Hematopoietic multipotent progenitor cell treated with erythropoietin and hydrocortisone succinate and interleukin-3 and kit ligand, for 4 days (in vitro differentiated cells): ENCODE measurements around the gene NR0B1.
A peak's percentile ranks its signal among the peaks of the same experiment; 100 is the strongest.

Experiments used
- DNase-seq: peaks from one replicate; pipeline ENCODE4 v3.0.0-alpha.2; 2015

NR0B1 gene, protein sequence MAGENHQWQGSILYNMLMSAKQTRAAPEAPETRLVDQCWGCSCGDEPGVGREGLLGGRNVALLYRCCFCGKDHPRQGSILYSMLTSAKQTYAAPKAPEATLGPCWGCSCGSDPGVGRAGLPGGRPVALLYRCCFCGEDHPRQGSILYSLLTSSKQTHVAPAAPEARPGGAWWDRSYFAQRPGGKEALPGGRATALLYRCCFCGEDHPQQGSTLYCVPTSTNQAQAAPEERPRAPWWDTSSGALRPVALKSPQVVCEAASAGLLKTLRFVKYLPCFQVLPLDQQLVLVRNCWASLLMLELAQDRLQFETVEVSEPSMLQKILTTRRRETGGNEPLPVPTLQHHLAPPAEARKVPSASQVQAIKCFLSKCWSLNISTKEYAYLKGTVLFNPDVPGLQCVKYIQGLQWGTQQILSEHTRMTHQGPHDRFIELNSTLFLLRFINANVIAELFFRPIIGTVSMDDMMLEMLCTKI

DNA sequence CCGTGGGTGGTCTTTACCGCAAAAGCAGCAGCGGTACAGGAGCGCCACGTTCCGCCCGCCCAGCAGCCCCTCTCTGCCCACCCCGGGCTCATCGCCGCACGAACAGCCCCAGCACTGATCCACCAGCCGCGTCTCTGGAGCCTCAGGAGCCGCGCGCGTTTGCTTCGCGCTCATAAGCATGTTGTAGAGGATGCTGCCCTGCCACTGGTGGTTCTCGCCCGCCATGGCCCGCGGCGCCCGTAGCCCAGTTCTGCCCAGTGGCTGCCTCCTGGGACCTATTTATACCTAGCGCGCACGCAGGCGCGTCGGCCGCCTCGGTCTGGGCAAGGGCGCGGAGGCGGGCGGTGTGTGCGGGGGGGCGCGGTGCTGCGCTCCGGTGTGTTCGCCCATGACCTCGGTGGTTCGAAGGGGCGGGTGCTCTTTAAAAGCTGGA, at the start of gene NR0B1:
NR0B1 (minus strand) TSS at position 252 of the 433 bp plus-strand sequence; CDS start at position 225, 27 bp downstream.
- peak; percentile 1 for DNase-seq

DNA sequence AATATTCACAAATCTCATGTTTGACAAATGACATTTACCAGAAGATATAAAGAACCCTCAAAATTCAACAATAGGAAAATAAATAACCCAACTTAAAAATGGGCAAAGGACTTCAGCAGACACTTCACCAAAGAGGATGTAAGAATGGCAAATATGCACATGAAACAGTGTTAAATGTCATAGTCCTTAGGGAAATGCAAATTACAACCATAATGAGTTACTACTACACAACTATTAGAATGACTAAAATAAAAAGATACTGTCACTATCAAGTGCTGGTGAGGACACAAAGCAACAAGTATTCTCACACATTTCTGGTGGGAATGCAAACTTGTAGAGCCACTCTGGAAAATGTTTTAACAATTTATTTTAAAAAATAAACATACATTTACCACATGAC, 40.8 kb upstream of the NR0B1 start:
- no peak for DNase-seq

DNA sequence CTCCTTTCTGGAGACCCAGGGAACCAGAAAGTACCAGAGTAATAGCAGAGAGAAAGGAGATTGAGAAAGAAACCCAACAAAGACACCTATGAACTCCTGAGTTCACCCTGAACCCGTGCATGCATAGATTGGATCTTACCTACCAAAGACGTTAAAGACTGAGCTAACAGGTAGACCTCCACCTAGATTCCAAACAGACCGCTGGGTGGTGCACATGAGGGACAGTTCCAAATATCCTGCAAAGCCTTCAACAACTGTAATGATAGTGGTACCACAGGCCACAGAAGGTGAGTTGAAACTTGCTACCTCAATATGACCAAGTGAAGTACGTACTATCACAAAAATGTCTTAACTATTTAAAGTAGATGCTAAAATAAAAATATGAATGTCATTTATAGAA, 34.0 kb upstream of the NR0B1 start:
- no peak for DNase-seq

DNA sequence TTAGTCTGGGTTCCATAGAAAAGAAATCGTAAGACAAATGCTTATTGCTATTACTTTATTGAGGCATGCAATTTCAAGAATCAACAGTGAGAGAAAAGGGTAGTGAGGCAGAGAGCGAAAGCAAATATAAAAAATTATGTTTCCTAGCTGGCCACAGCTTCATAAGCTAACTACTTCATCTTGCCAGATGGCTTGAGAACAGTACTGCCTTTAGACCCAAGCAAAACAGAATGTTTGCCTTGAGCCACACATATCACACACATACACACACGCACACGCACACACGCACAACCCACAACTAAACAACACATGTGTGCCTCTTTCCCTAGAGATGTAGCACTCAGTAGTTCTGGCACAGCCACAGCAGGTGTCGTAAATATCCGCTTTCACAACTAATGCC, 31.6 kb upstream of the NR0B1 start:
- no peak for DNase-seq

DNA sequence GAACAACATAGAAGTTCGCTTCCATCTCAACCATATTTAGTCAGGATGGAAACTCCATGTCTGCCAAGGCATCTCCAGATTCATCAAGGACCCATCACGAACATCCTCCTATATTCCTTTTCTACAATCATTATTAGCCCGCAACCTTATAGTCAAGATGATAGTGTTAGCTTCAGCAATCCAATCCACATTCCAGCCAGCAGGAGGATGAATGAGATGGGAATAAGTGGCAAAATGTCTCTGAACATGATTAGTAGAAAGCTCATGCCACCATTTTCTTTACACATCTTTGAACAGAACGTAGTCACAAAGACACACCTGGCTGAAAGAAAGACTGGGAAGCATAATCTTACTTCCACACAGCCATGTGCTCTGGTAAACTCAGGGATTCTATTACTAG, 18.6 kb upstream of the NR0B1 start:
- DNase-seq, result no peak

DNA sequence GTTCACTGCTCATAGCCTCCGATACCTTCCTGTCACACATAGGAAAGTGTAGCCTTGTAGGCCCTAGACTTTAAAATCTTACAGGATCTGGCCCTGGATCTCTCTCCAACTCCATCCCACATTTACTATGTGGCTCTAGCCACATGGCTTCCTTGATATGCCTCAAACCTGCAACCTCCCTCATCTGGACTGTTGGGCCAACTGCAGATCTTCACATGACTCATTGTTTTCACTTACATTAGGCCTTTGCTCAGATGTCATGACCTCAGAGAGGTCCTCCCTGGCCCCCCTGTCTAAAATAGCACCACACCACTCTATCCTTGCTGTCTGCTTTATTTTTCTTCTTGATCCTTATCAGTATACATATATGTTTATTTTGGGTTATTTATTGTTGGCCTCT, 8.1 kb upstream of the NR0B1 start:
- no peak for DNase-seq

DNA sequence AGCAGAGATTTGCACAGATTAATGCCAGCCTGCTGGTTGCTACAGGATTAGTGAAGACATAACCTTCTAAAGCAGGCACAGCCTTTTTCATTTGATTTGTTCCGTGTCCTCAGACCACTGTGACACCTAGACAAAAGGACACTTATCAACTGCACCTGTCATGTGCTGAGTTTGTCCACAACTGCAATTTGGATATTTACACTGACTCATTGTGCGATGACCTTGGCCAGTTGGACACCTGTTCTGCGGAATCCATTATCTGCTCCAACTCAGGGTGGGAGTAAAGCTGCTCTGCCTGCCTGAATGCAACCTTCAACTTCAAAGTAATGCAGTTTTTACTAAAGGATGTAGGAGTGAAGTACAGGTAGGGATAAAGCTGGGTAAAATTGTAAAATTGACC, 4.1 kb upstream of the NR0B1 start:
- no peak for DNase-seq

DNA sequence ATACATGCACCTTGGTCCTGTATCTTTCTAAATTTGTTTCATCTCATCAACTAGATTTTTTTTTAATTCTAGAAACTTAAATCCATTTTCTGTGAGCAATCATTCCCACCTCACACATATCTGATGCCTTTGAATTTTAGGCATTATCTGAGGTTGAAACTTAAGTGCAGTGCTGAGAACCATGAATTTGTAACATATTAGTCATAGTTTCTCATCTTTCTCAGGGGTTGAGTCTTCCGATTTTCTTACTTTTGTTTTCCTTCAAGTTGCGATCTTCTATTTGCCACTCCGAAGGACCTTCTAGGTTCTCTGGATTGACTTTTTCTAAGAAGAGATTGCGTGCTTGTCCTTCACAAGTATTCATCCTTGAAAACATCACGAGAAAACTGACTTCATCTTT, 3.7 kb upstream of the NR0B1 start:
- DNase-seq, result no peak

DNA sequence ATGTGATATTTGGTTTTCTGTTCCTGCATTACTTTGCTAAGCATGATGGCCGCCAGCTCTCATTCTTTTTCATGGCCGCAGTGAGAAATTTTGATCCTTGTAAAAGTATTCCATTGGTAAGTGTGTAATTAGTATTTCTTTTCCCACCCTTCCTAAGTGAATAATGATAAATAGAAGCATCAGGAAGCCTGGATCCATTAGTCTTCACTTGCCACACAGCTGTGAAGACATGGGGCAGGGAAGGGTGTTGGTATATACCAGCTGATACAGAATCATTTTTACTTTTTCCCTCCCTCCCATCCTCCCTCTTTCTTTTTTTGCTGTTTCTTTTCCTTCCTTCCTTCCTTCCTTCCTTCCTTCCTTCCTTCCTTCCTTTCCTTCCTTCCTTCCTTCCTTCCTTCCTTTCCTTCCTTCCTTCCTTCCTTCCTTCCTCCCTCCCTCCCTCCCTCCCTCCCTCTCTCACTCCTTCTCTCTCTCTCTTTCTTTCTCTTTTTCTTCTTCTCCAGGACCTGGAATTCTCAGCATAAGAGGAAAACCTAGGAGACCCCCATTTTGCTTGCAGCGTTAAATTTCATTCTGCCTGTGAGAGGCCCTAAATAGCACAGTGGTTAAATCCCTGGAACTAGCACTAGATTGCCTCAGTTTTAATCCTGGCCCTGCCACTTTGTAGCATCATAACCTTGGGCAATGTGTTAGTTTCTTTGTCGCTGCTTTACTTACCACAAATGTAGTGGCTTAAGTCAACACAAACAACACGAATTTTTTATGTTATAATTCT, 1.4 kb upstream of the NR0B1 start:
- DNase-seq, result no peak

DNA sequence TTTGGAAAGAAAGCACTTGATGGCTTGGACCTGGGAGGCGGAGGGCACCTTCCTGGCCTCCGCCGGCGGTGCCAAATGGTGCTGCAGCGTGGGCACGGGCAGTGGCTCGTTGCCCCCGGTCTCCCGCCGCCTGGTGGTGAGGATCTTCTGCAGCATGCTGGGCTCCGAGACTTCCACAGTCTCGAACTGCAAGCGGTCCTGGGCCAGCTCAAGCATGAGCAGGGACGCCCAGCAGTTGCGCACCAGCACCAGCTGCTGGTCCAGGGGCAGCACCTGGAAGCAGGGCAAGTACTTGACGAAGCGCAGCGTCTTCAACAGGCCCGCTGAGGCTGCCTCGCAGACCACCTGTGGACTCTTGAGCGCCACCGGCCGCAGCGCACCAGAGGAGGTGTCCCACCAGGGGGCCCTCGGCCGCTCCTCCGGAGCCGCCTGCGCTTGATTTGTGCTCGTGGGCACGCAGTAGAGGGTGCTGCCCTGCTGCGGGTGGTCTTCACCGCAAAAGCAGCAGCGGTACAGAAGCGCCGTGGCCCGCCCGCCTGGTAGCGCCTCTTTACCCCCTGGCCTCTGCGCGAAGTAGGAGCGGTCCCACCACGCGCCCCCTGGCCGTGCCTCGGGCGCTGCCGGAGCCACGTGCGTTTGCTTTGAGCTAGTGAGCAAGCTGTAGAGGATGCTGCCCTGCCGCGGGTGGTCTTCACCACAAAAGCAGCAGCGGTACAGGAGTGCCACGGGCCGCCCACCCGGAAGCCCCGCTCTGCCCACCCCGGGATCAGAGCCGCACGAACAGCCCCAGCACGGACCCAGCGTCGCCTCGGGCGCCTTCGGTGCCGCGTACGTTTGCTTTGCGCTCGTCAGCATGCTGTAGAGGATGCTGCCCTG, 689 bp downstream of the NR0B1 start:
- DNase-seq, result peak; percentile 50

DNA sequence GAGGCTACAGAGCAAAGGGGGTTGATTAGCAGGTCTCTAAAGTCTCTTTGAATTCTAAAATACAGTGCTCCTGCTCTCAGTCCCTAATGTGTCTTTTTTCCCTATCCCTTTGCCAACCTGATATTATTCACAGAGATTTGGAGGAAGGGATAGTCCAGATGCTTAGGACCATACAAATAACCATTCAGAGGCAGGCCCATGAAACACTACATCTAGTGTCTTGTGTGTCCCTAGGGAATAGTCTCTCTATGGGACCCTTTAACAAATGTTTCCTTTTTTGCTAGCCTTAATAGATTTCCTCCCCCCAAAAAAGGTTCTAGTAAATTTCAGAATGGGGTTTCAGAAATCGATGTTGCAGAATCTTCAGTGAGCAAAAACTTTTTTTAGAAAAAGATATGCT, 1.7 kb downstream of the NR0B1 start:
- DNase-seq, result no peak

DNA sequence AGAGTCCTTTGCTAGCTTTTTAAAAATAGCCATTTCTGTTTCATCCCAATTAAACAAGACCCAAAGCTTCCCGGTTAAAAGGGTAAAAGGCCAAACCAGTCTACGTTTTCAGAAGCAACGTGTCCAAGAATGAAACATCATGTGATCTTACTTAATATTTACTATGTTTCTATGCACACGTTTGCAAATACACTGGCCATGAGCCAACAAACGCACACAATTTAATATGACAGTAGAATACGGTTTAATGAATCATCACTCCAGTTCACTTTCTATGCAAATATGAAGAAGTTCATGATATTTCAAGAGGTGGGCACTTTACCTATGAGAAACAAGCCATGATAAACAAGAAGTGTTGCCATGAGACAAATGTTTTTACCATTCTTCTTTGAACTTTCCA, 4.3 kb downstream of the NR0B1 start:
- no peak for DNase-seq

DNA sequence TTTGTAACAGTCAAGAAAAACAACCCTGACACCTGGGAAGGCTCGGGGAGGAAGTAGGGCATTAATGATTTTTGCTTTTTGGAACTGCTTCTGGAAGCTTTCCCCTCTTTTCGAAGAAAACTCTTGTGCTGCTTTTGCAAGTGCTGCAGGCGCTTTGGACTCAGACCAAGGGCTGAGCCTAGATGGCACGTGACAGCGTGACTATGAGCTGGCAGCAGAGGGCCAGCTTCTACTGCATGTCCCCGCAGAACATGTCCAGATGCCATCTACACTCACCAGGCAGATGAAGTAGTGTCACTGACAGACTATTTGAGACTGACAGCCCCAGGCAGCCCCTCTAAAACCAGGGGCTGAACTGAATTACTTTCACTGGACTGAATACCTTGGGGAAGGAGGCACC, 6.2 kb downstream of the NR0B1 start:
- no peak for DNase-seq

DNA sequence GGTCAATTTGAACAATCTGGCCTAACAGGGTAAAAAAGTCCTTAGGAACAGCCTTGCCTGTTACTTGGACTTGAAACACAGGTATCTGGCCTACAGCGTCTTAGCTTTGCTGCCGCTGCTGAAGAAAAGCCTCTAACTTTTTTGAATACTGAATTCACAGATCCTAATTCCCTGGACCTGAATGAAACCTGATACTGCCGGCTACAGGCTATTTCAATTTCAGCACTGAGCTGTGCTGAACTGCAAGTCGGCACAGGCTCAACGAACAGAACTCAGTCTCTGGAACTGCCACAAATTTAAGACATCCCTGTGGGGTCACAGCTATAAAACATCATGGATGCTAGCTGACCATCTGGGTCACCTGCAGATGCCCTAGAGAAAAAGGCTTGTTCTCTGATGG, 7.2 kb downstream of the NR0B1 start:
- no peak for DNase-seq

DNA sequence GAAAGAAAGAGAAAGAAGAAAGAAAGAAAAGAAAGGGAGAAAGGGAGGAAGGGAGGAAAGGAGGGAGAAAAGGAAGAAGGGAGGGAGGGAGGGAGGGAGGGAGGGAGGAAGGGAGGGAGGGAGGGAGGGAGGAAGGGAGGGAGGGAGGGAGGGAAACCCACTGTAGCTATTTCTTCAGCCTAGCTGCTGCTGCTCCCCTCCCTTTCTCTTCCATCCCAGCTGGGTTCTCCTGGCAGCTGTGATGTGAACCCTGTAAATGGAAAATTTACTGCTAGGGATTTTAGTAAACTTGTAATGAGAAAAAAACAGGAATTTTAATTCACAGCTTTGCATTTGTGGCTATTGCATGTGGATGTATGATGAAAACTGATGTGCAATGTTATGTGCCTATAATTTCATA, 8.0 kb downstream of the NR0B1 start:
- DNase-seq, result no peak

DNA sequence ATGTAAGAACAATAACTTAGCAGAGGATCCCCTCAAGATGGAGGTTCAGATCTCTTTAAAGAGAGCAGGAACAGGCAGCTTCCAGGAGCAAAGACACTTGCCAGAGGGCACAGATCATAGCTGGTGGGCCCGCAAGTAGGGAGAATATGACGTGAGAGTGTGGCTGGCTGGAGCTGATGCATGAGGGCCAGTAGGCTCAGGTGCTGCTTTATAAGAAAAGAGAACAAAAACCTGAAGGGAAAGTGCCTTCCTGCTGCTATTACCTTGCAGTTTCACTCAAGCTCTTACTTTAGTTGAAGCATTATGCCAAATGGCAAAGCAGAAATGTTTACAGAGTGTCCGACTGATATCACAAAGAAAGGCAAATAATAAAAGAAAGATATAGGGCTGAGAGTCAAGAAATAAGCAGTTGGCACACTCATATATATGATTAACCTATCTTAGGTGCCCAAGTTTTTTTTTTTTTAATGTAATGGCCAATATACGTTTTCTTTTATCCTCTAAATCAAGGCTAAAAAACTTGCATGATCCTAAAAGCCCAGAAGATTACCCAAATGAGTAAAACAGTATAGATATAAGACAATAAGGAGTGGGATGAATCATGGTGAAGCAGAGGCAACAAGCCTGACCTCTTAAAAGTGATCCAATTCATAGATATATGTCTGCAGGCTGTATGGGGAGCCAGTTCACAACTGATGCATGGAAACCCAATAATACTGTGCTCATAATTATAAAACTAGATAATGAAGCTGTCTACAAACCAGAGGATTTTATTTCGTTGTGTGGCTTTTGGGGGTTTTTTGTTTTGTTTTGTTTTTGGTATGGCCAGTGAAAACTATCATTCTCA, 12.6 kb downstream of the NR0B1 start:
- DNase-seq, result no peak

DNA sequence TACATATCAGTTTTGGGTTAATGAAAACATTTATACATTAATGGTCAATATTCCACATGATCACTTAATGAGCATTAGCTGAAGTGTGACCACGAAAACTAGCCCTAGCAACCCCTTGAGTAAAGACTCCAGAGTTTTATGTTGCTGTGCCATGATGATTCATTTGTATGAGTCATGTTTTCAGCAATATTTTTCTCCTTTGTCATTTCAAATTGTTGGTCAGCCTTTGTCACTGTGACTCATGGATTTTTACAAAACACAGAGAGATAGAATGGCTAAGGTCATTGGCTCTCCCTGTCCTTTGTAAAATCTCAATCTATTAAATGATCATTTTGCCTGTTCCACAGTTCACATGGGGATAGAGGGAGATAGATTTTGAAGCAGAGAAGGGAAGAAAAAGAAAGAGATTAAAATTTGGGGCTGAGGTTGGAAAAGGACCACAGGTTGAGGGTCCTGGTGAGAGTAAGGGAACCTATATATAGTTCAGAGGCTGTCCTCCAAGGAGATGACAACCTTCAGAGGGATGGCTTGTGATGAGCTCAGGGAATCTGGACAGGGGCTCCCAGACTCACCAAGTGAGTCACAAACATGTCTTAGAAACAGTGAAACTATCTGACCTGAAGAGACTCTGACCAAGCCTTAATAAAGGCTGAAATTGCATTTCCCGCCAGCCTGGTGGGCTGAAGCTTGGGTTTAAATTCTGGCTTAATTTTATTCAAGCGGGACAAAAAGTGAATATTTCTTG, 25.6 kb downstream of the NR0B1 start:
- DNase-seq, result peak; percentile 55

DNA sequence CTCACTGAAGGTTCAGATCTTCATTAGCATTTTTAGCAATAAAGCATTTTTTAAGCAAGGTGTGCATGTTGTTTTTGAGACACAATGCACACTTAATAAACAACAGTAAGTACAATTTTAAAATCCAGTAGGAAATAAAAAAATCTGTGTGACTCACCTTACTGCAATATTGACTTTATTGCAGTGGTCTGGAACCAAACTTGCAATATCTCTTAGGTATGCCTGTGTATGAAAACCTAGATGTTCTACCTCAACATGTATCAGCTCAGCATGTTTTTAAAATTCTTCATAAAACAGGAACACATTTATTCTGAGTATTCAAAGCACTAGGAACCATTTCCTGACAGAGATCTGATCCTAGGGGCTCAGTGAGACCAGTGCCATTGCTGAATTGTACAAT, 26.7 kb downstream of the NR0B1 start:
- no peak for DNase-seq

DNA sequence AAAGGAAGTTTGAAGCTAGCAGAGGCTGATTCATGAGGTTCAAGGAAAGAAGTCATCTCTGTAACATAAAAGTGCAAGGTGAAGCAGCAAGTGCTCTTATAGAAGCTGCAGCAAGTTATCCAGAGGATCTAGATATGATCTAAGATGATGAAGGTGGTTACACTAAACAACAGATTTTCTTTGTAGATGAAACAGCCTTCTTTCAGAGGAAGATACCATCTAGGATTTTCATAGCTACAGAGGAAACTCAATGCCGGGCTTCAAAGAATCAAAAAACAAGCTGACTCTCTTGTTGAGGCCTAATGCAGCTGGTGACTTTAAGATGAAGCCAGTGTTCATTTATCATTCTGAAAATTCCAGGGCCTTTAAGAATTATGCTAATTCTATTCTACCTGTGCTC, 28.8 kb downstream of the NR0B1 start:
- no peak for DNase-seq

DNA sequence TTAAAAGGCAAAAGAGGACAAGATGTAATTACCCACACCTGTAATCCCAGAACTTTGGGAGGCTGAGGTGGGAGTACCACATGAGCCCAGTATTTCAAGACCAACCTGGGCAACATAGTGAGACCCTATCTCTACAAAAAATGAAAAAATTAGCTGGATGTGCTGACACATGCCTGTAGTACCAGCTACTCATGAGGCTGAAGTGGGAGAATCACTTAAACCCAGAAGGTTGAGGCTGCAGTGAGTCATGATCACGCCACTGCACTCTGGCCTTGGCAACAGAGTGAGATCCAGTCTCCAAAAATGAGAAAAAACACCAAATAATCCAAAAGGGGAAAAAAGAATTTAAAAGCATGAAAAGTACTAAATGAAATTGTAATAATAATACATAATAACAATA, 30.8 kb downstream of the NR0B1 start:
- no peak for DNase-seq

DNA sequence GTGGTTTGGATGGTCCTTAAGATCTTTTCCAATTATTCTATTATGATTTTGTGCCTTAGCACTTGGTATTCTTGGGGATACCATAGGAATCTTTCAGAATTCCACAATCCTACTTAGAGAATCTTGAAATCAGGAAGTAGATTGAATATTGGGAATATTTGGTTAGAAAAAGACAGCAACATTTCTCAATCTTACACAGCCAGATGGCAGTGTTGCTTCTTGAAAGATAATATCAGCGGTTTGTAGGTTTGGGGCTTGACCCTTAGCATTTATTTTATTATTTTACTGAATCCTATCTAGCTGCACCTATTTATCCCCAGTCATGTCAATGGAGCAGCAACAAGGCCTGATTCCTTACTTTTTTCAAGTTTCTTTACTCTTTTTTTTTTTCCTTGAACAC, 33.7 kb downstream of the NR0B1 start:
- peak; percentile 9 for DNase-seq

DNA sequence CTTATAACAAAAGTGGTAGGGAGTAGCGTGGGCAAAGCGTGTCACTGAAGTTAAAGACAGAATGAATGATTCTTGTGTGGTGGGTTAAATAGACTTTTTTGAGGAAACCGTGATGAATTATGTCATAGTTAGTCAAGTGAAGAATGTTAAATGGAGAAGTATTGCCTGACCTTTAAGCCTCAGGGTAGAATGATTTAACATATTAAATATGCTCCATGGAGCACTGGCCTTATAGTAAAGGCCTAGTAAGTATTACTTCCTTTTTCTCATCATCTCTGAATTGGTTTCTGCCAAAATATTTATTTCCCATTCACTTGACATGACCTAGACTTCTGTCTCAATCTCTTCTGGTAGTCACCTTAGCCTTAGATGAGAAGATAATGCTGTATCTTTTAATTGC, 38.6 kb downstream of the NR0B1 start:
- no peak for DNase-seq
